ENCODE measurements around the gene CCDC27. TPM values are rescaled to one million over a fixed set of nuclear protein-coding genes. Genes with fewer than 3 reads are reported as not detected.
A peak's percentile ranks its signal among the peaks of the same experiment; 100 is the strongest.

Gene CCDC27
- total and polyA plus RNA-seq, 2 of the 13 experiments (the other 11 are each of a cell fraction or from before 2014, with no cell fraction given), result not detected

- TF ChIP-seq, protein P1, sequence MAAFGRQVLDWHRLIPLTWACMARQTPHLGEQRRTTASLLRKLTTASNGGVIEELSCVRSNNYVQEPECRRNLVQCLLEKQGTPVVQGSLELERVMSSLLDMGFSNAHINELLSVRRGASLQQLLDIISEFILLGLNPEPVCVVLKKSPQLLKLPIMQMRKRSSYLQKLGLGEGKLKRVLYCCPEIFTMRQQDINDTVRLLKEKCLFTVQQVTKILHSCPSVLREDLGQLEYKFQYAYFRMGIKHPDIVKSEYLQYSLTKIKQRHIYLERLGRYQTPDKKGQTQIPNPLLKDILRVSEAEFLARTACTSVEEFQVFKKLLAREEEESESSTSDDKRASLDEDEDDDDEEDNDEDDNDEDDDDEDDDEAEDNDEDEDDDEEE (CRISPR knock-in tag; IDR thresholded peaks at IDR 0.05), result no peak
- TF ChIP-seq, protein P2, sequence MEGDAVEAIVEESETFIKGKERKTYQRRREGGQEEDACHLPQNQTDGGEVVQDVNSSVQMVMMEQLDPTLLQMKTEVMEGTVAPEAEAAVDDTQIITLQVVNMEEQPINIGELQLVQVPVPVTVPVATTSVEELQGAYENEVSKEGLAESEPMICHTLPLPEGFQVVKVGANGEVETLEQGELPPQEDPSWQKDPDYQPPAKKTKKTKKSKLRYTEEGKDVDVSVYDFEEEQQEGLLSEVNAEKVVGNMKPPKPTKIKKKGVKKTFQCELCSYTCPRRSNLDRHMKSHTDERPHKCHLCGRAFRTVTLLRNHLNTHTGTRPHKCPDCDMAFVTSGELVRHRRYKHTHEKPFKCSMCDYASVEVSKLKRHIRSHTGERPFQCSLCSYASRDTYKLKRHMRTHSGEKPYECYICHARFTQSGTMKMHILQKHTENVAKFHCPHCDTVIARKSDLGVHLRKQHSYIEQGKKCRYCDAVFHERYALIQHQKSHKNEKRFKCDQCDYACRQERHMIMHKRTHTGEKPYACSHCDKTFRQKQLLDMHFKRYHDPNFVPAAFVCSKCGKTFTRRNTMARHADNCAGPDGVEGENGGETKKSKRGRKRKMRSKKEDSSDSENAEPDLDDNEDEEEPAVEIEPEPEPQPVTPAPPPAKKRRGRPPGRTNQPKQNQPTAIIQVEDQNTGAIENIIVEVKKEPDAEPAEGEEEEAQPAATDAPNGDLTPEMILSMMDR (CRISPR knock-in tag; IDR thresholded peaks at IDR 0.05), result peak; percentile 91
- TF ChIP-seq, protein P3, sequence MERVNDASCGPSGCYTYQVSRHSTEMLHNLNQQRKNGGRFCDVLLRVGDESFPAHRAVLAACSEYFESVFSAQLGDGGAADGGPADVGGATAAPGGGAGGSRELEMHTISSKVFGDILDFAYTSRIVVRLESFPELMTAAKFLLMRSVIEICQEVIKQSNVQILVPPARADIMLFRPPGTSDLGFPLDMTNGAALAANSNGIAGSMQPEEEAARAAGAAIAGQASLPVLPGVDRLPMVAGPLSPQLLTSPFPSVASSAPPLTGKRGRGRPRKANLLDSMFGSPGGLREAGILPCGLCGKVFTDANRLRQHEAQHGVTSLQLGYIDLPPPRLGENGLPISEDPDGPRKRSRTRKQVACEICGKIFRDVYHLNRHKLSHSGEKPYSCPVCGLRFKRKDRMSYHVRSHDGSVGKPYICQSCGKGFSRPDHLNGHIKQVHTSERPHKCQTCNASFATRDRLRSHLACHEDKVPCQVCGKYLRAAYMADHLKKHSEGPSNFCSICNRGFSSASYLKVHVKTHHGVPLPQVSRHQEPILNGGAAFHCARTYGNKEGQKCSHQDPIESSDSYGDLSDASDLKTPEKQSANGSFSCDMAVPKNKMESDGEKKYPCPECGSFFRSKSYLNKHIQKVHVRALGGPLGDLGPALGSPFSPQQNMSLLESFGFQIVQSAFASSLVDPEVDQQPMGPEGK (CRISPR knock-in tag; IDR thresholded peaks at IDR 0.05), result peak; percentile 1; the same call in 1 of the 2 replicates
- TF ChIP-seq CHD4 (IDR thresholded peaks at IDR 0.05; ENCODE audit: borderline replicate concordance, low read length), result 0 out of 2 replicates have a peak, but pooled peaks have one; percentile 5
- TF ChIP-seq HMG20A (CRISPR knock-in tag; IDR thresholded peaks at IDR 0.05; ENCODE audit: borderline replicate concordance), result no peak
- TF ChIP-seq ZNF263 (CRISPR knock-in tag; IDR thresholded peaks at IDR 0.05), result peak; percentile 59
- peak; percentile 69 for TF ChIP-seq XRCC5 (optimal IDR thresholded peaks at IDR 0.05; ENCODE audit: low read length)
- no peak for TF ChIP-seq SAFB2 (CRISPR knock-in tag; IDR thresholded peaks at IDR 0.05; ENCODE audit: borderline replicate concordance, low read depth)
- peak; percentile 18; the same call in 1 of the 2 replicates for TF ChIP-seq UBTF (CRISPR knock-in tag; IDR thresholded peaks at IDR 0.05)
- TF ChIP-seq ZFX (CRISPR knock-in tag; IDR thresholded peaks at IDR 0.05; ENCODE audit: low read depth), result 0 out of 2 replicates have a peak, but pooled peaks have one; percentile 11
- no peak for TF ChIP-seq CREB1 (IDR thresholded peaks at IDR 0.05)
- 0 out of 2 replicates have a peak, but pooled peaks have one; percentile 51 for TF ChIP-seq CREB1 (CRISPR knock-in tag; IDR thresholded peaks at IDR 0.05)
- no peak for TF ChIP-seq ZNF431 (CRISPR knock-in tag; IDR thresholded peaks at IDR 0.05; ENCODE audit: borderline replicate concordance, low read depth)
- TF ChIP-seq RFX5 (IDR thresholded peaks at IDR 0.05; ENCODE audit: low read depth, low read length), result no peak
- TF ChIP-seq HOXA9 (CRISPR knock-in tag; IDR thresholded peaks at IDR 0.05; ENCODE audit: borderline replicate concordance), result no peak
- TF ChIP-seq TRIM24 (CRISPR knock-in tag; IDR thresholded peaks at IDR 0.05), result no peak
- peak; percentile 22; the same call in 1 of the 2 replicates for TF ChIP-seq SMC3 (IDR thresholded peaks at IDR 0.05; ENCODE audit: low read length)
- TF ChIP-seq ZMYM3 (CRISPR knock-in tag; IDR thresholded peaks at IDR 0.05), result no peak
- TF ChIP-seq SOX6 (IDR thresholded peaks at IDR 0.05), result no peak
- 0 out of 2 replicates have a peak, but pooled peaks have one; percentile 13 for TF ChIP-seq SOX6 (CRISPR knock-in tag; IDR thresholded peaks at IDR 0.05)
- no peak for TF ChIP-seq ARID2 (CRISPR knock-in tag; IDR thresholded peaks at IDR 0.05; ENCODE audit: borderline replicate concordance)
- TF ChIP-seq KMT2A (CRISPR knock-in tag; IDR thresholded peaks at IDR 0.05), result no peak
- TF ChIP-seq KAT8 (CRISPR knock-in tag; IDR thresholded peaks at IDR 0.05), result peak; percentile 23; the same call in 1 of the 2 replicates
- no peak for TF ChIP-seq GABPA (IDR thresholded peaks at IDR 0.05; ENCODE audit: low read depth, low read length)
- peak; percentile 17; the same call in 1 of the 2 replicates for TF ChIP-seq GABPA (CRISPR knock-in tag; IDR thresholded peaks at IDR 0.05; ENCODE audit: low read depth)
Measured at GRCh38 chr1:3785456-3786157, 33.4 kb downstream of the CCDC27 start (continued).
